ENCODE results near the gene ATP6V0D1.
A peak's percentile ranks its signal among the peaks of the same experiment; 100 is the strongest.

Gene ATP6V0D1

GRCh38 chr16:67442581-67443255, 38.2 kb downstream of the ATP6V0D1 start:
- peaks cover 11% of the 10 kb centered on the region for H3K36me3 ChIP-seq (ENCODE audit: insufficient read depth, low read length)
- H3K4me3 ChIP-seq (ENCODE audit: low read length), result no peak overlapping the region
- 94% methylated on average over 13 of the region's 13 CpGs for WGBS
- H3K9ac ChIP-seq (ENCODE audit: low read depth, low read length), result no peak overlapping the region
- no peaks in the 10 kb centered on the region for H3K27me3 ChIP-seq (ENCODE audit: insufficient read depth, low read length)
- no peak overlapping the region for H3K27ac ChIP-seq (ENCODE audit: low read depth, low read length)
- H3K4me1 ChIP-seq (ENCODE audit: insufficient read depth, low read length), result no peaks in the 10 kb centered on the region
- H3K9me3 ChIP-seq (ENCODE audit: insufficient read depth, low read depth, low read length), result no peaks in the 10 kb centered on the region

GRCh38 chr16:67441907-67442306, 39.0 kb downstream of the ATP6V0D1 start:
- Histone ChIP-seq H3K4me1 (ENCODE audit: insufficient read depth, low read length) (no peaks in the 10 kb centered on the region), H3K27ac (ENCODE audit: low read depth, low read length) (no peak overlapping the region), H3K36me3 (ENCODE audit: insufficient read depth, low read length) (peaks cover 19% of the 10 kb centered on the region), H3K27me3 (ENCODE audit: insufficient read depth, low read length) (no peaks in the 10 kb centered on the region), H3K4me3 (ENCODE audit: low read length) (no peak overlapping the region), H3K9me3 (ENCODE audit: insufficient read depth, low read depth, low read length) (no peaks in the 10 kb centered on the region), H3K9ac (ENCODE audit: low read depth, low read length) (no peak overlapping the region)
- WGBS, result 87% methylated on average over 5 of the region's 5 CpGs

GRCh38 chr16:67441271-67441753, 39.6 kb downstream of the ATP6V0D1 start:
- no peak overlapping the region for H3K9ac ChIP-seq (ENCODE audit: low read depth, low read length)
- no peaks in the 10 kb centered on the region for H3K9me3 ChIP-seq (ENCODE audit: insufficient read depth, low read depth, low read length)
- H3K27ac ChIP-seq (ENCODE audit: low read depth, low read length), result no peak overlapping the region
- H3K27me3 ChIP-seq (ENCODE audit: insufficient read depth, low read length), result no peaks in the 10 kb centered on the region
- peaks cover 20% of the 10 kb centered on the region for H3K36me3 ChIP-seq (ENCODE audit: insufficient read depth, low read length)
- H3K4me1 ChIP-seq (ENCODE audit: insufficient read depth, low read length), result no peaks in the 10 kb centered on the region
- H3K4me3 ChIP-seq (ENCODE audit: low read length), result no peak overlapping the region
- 93% methylated on average over 17 of the region's 17 CpGs for WGBS

- Histone ChIP-seq H3K9me3 (ENCODE audit: insufficient read depth, low read depth, low read length) (no peaks in the 10 kb centered on the region), H3K27ac (ENCODE audit: low read depth, low read length) (no peak overlapping the region), H3K27me3 (ENCODE audit: insufficient read depth, low read length) (no peaks in the 10 kb centered on the region), H3K4me3 (ENCODE audit: low read length) (no peak overlapping the region), H3K9ac (ENCODE audit: low read depth, low read length) (no peak overlapping the region), H3K36me3 (ENCODE audit: insufficient read depth, low read length) (peaks cover 20% of the 10 kb centered on the region), H3K4me1 (ENCODE audit: insufficient read depth, low read length) (peaks cover 5% of the 10 kb centered on the region; the same call in 1 of the 2 replicates)
- 95% methylated on average over 19 of the region's 19 CpGs for WGBS
Observed at GRCh38 chr16:67438824-67439393, 42.0 kb downstream of the ATP6V0D1 start.

- H3K9me3 ChIP-seq (ENCODE audit: insufficient read depth, low read depth, low read length), result no peaks in the 10 kb centered on the region
- no peak overlapping the region for H3K9ac ChIP-seq (ENCODE audit: low read depth, low read length)
- WGBS, result 96% methylated on average over 20 of the region's 20 CpGs
- H3K4me1 ChIP-seq (ENCODE audit: insufficient read depth, low read length), result peaks cover 5% of the 10 kb centered on the region; the same call in 1 of the 2 replicates
- no peak overlapping the region for H3K27ac ChIP-seq (ENCODE audit: low read depth, low read length)
- no peaks in the 10 kb centered on the region for H3K27me3 ChIP-seq (ENCODE audit: insufficient read depth, low read length)
- no peak overlapping the region for H3K4me3 ChIP-seq (ENCODE audit: low read length)
- H3K36me3 ChIP-seq (ENCODE audit: insufficient read depth, low read length), result peaks cover 20% of the 10 kb centered on the region
Observed at GRCh38 chr16:67438098-67438791, 42.7 kb downstream of the ATP6V0D1 start.

GRCh38 chr16:67437513-67437912, 43.4 kb downstream of the ATP6V0D1 start:
- Histone ChIP-seq H3K36me3 (ENCODE audit: insufficient read depth, low read length) (peaks cover 20% of the 10 kb centered on the region), H3K27ac (ENCODE audit: low read depth, low read length) (no peak overlapping the region), H3K9ac (ENCODE audit: low read depth, low read length) (no peak overlapping the region), H3K27me3 (ENCODE audit: insufficient read depth, low read length) (peaks cover 3% of the 10 kb centered on the region; the same call in 1 of the 2 replicates), H3K4me1 (ENCODE audit: insufficient read depth, low read length) (peaks cover 11% of the 10 kb centered on the region), H3K4me3 (ENCODE audit: low read length) (no peak overlapping the region), H3K9me3 (ENCODE audit: insufficient read depth, low read depth, low read length) (no peaks in the 10 kb centered on the region)
- 93% methylated on average over 4 of the region's 4 CpGs for WGBS

- 96% methylated on average over 23 of the region's 23 CpGs for WGBS
- peaks cover 20% of the 10 kb centered on the region for H3K36me3 ChIP-seq (ENCODE audit: insufficient read depth, low read length)
- H3K27me3 ChIP-seq (ENCODE audit: insufficient read depth, low read length), result peaks cover 5% of the 10 kb centered on the region; the same call in 1 of the 2 replicates
- H3K4me3 ChIP-seq (ENCODE audit: low read length), result no peak overlapping the region
- H3K4me1 ChIP-seq (ENCODE audit: insufficient read depth, low read length), result peaks cover 17% of the 10 kb centered on the region
- no peaks in the 10 kb centered on the region for H3K9me3 ChIP-seq (ENCODE audit: insufficient read depth, low read depth, low read length)
- H3K9ac ChIP-seq (ENCODE audit: low read depth, low read length), result no peak overlapping the region
- no peak overlapping the region for H3K27ac ChIP-seq (ENCODE audit: low read depth, low read length)
Observed at GRCh38 chr16:67436640-67437193, 44.2 kb downstream of the ATP6V0D1 start.

GRCh38 chr16:67435758-67436164, 45.2 kb downstream of the ATP6V0D1 start:
- no peak overlapping the region for H3K4me3 ChIP-seq (ENCODE audit: low read length)
- peaks cover 19% of the 10 kb centered on the region for H3K4me1 ChIP-seq (ENCODE audit: insufficient read depth, low read length)
- no peak overlapping the region for H3K27ac ChIP-seq (ENCODE audit: low read depth, low read length)
- no peak overlapping the region for H3K9ac ChIP-seq (ENCODE audit: low read depth, low read length)
- no peaks in the 10 kb centered on the region for H3K9me3 ChIP-seq (ENCODE audit: insufficient read depth, low read depth, low read length)
- H3K27me3 ChIP-seq (ENCODE audit: insufficient read depth, low read length), result peaks cover 10% of the 10 kb centered on the region; the same call in 1 of the 2 replicates
- WGBS, result 94% methylated on average over 16 of the region's 16 CpGs
- H3K36me3 ChIP-seq (ENCODE audit: insufficient read depth, low read length), result peaks cover 20% of the 10 kb centered on the region

- H3K4me3 ChIP-seq (ENCODE audit: low read length), result no peak overlapping the region
- H3K27me3 ChIP-seq (ENCODE audit: insufficient read depth, low read length), result peaks cover 35% of the 10 kb centered on the region
- H3K27ac ChIP-seq (ENCODE audit: low read depth, low read length), result no peak overlapping the region
- H3K9me3 ChIP-seq (ENCODE audit: insufficient read depth, low read depth, low read length), result no peaks in the 10 kb centered on the region
- H3K4me1 ChIP-seq (ENCODE audit: insufficient read depth, low read length), result peaks cover 22% of the 10 kb centered on the region
- peaks cover 12% of the 10 kb centered on the region for H3K36me3 ChIP-seq (ENCODE audit: insufficient read depth, low read length)
- WGBS, result 95% methylated on average over 5 of the region's 5 CpGs
- H3K9ac ChIP-seq (ENCODE audit: low read depth, low read length), result 0 out of 2 replicates have a peak overlapping the region, but pooled peaks have one; percentile 59
Observed at GRCh38 chr16:67433131-67433719, 47.7 kb downstream of the ATP6V0D1 start.

GRCh38 chr16:67432506-67432890, 48.5 kb downstream of the ATP6V0D1 start:
- Histone ChIP-seq H3K36me3 (ENCODE audit: insufficient read depth, low read length) (peaks cover 7% of the 10 kb centered on the region; the same call in 1 of the 2 replicates), H3K4me1 (ENCODE audit: insufficient read depth, low read length) (peaks cover 26% of the 10 kb centered on the region), H3K4me3 (ENCODE audit: low read length) (peak overlapping the region; percentile 41), H3K27me3 (ENCODE audit: insufficient read depth, low read length) (peaks cover 35% of the 10 kb centered on the region), H3K9me3 (ENCODE audit: insufficient read depth, low read depth, low read length) (no peaks in the 10 kb centered on the region), H3K27ac (ENCODE audit: low read depth, low read length) (no peak overlapping the region; the same call in 1 of the 2 replicates), H3K9ac (ENCODE audit: low read depth, low read length) (peak overlapping the region; percentile 59)
- WGBS, result 73% methylated on average over 5 of the region's 5 CpGs

All from HUES64 (cell line).